Myocyte (in vitro differentiated cells): ENCODE results near the gene MTMR4. TPM values are rescaled to one million over a fixed set of nuclear protein-coding genes. Genes with fewer than 3 reads are reported as not detected.

Experiments used
- total RNA-seq: library from RNA; depleted of rRNA; stranded (reverse); fragments of >200 nt; gene quantifications from 2 replicates; pipeline ENCODE4 v1.2.3, GENCODE V29; 2014

Gene MTMR4
- total RNA-seq, 1 donor from 2014 or later: 37.4 TPM

Other genes with a start within 250 kb of the MTMR4 start
- gene MPO, start 233.7 kb downstream of the MTMR4 start, total RNA-seq: 0.05 TPM in 2 replicates
- 0.16 TPM in 1 of 2 replicates, not detected in the other for gene TSPOAP1, start 185.8 kb downstream of the MTMR4 start, total RNA-seq
- 36.1 and 49.1 TPM in 2 replicates for gene SUPT4H1, start 162.4 kb downstream of the MTMR4 start, total RNA-seq
- not detected in 2 replicates for gene RNF43, start 97.1 kb downstream of the MTMR4 start, total RNA-seq
- gene HSF5, start 26.2 kb downstream of the MTMR4 start, total RNA-seq: not detected in 2 replicates
- gene TEX14, start 177.4 kb upstream of the MTMR4 start, total RNA-seq: 0.10 and 0.48 TPM in 2 replicates
- 28.0 and 31.7 TPM in 2 replicates for gene RAD51C, start 178.0 kb upstream of the MTMR4 start, total RNA-seq
- gene PPM1E, start 241.2 kb upstream of the MTMR4 start, total RNA-seq: 3.4 and 11.1 TPM in 2 replicates